HepG2 (cell line): ENCODE measurements around the gene RNASE13. TPM values are rescaled to one million over a fixed set of nuclear protein-coding genes. Genes with fewer than 3 reads are reported as not detected.
A peak's percentile ranks its signal among the peaks of the same experiment; 100 is the strongest.

ENCODE experiments used
- HDAC1 ChIP-seq: sonication (generic); formaldehyde crosslinking; IDR thresholded peaks from 2 replicates; pipeline ENCODE4 v1.5.1; 2020; ENCODE audit warnings: mild to moderate bottlenecking, missing genetic modification reagents
- HNF4G ChIP-seq, 2 experiments: sonication (generic) in 1 of 2; formaldehyde crosslinking in 1 of 2; IDR thresholded peaks; 2 replicates each; pipeline versions ENCODE4 v1.4.0 to v1.6.1; 2011 to 2020; ENCODE audit warnings: borderline replicate concordance in 2 of 2, low read depth in 2 of 2, mild to moderate bottlenecking in 2 of 2, low read length in 1 of 2, missing genetic modification reagents in 1 of 2, moderate library complexity in 1 of 2
- IRF2 ChIP-seq: IDR thresholded peaks from 2 replicates; pipeline ENCODE4 v1.6.1; 2018; ENCODE audit warnings: missing genetic modification reagents, missing compliant biosample characterization
- MEIS2 ChIP-seq: sonication (generic); formaldehyde crosslinking; IDR thresholded peaks from 2 replicates; pipeline ENCODE4 v1.9.0; 2021; ENCODE audit warnings: mild to moderate bottlenecking, missing genetic modification reagents
- MIER3 ChIP-seq: IDR thresholded peaks from 2 replicates; pipeline ENCODE4 v1.6.1; 2016; ENCODE audit warnings: missing compliant biosample characterization, borderline replicate concordance
- PAX8 ChIP-seq: sonication (generic); formaldehyde crosslinking; IDR thresholded peaks from 2 replicates; pipeline ENCODE4 v1.8.0; 2022; ENCODE audit warnings: mild to moderate bottlenecking, missing genetic modification reagents, borderline replicate concordance
- RXRA ChIP-seq: sonication (generic); formaldehyde crosslinking; IDR thresholded peaks from 2 replicates; pipeline ENCODE4 v1.5.1; 2020; ENCODE audit warnings: missing genetic modification reagents
- SETDB1 ChIP-seq: sonication (generic); formaldehyde crosslinking; IDR thresholded peaks from 2 replicates; pipeline ENCODE4 v1.5.1; 2020; ENCODE audit warnings: missing genetic modification reagents, mild to moderate bottlenecking, borderline replicate concordance
- STAG1 ChIP-seq: sonication (generic); formaldehyde crosslinking; IDR thresholded peaks from 2 replicates; pipeline ENCODE4 v1.4.0; 2020; ENCODE audit warnings: missing genetic modification reagents
- ZC3H13 ChIP-seq: sonication (generic); formaldehyde crosslinking; IDR thresholded peaks from 2 replicates; pipeline ENCODE4 v1.8.1; 2023; ENCODE audit warnings: mild to moderate bottlenecking, missing genetic modification reagents, moderate library complexity
- ZFAT ChIP-seq: sonication (generic); formaldehyde crosslinking; conservative IDR thresholded peaks from 2 replicates; pipeline ENCODE4 v1.8.1; 2023; ENCODE audit warnings: missing genetic modification reagents, inconsistent platforms
- ZNF121 ChIP-seq: sonication (generic); formaldehyde crosslinking; IDR thresholded peaks from 2 replicates; pipeline ENCODE4 v1.5.0; 2020; ENCODE audit warnings: mild to moderate bottlenecking, missing genetic modification reagents
- ZNF331 ChIP-seq: sonication (generic); formaldehyde crosslinking; IDR thresholded peaks from 2 replicates; pipeline ENCODE4 v1.4.0; 2020; ENCODE audit warnings: missing genetic modification reagents
- ZNF33B ChIP-seq: sonication (generic); formaldehyde crosslinking; IDR thresholded peaks from 2 replicates; pipeline ENCODE4 v1.5.1; 2020; ENCODE audit warnings: mild to moderate bottlenecking, missing genetic modification reagents
- ZNF430 ChIP-seq: sonication (generic); formaldehyde crosslinking; IDR thresholded peaks from 2 replicates; pipeline ENCODE4 v1.9.0; 2021; ENCODE audit warnings: mild to moderate bottlenecking, missing genetic modification reagents
- ZNF563 ChIP-seq: sonication (generic); formaldehyde crosslinking; IDR thresholded peaks from 2 replicates; pipeline ENCODE4 v1.8.0; 2022; ENCODE audit warnings: mild to moderate bottlenecking, moderate library complexity, missing genetic modification reagents
- ZNF761 ChIP-seq: sonication (generic); formaldehyde crosslinking; conservative IDR thresholded peaks from 2 replicates; pipeline ENCODE4 v1.4.0; 2020; ENCODE audit warnings: mild to moderate bottlenecking, missing genetic modification reagents
- ZNF841 ChIP-seq: sonication (generic); formaldehyde crosslinking; IDR thresholded peaks from 2 replicates; pipeline ENCODE4 v1.8.1; 2023; ENCODE audit warnings: missing genetic modification reagents, borderline replicate concordance
- polyA plus RNA-seq, 8 experiments: library from polyadenylated mRNA; depleted of rRNA in 3 of 8; stranded (reverse) in 7 of 8; unstranded in 1 of 8; fragments of >200 nt; fragmentation: Illumina TruSeq in 4 of 8; extraction: Trizol in 4 of 8; gene quantifications; 2 replicates each; pipeline versions ENCODE4 v1.2.1 to v1.2.3, GENCODE V29; 2011 to 2016; ENCODE audit warnings: low read depth in 4 of 8, missing spikeins in 1 of 8, mixed read lengths in 1 of 8; ENCODE audit not compliant: insufficient read depth in 1 of 8
- total RNA-seq, 5 experiments: library from RNA; depleted of rRNA; stranded (reverse); fragments of >200 nt; fragmentation: Illumina TruSeq; extraction: Trizol; gene quantifications; 2 replicates each; pipeline ENCODE4 v1.2.3, GENCODE V29; 2016; ENCODE audit warnings: low read depth in 1 of 5
- TF ChIP-seq, protein P1 (sequence below): IDR thresholded peaks from 2 replicates; pipeline ENCODE4 v1.6.1; 2016; ENCODE audit warnings: control low read depth
- TF ChIP-seq, protein P2 (sequence below): sonication (generic); formaldehyde crosslinking; IDR thresholded peaks from 2 replicates; pipeline ENCODE4 v1.9.0; 2022; ENCODE audit warnings: missing genetic modification reagents, mild to moderate bottlenecking, borderline replicate concordance
- TF ChIP-seq, protein P3 (sequence below): sonication (generic); formaldehyde crosslinking; IDR thresholded peaks from 2 replicates; pipeline ENCODE4 v1.5.0; 2020; ENCODE audit warnings: missing genetic modification reagents
- TF ChIP-seq, protein P4 (sequence below): IDR thresholded peaks from 2 replicates; pipeline ENCODE4 v1.4.0; 2020; ENCODE audit warnings: mild to moderate bottlenecking, missing genetic modification reagents

RNASE13 gene
- total and polyA plus RNA-seq, 2 of the 13 experiments (the other 11 are each of a cell fraction or from before 2014, with no cell fraction given): 1.0 TPM; not detected in 1

DNA sequence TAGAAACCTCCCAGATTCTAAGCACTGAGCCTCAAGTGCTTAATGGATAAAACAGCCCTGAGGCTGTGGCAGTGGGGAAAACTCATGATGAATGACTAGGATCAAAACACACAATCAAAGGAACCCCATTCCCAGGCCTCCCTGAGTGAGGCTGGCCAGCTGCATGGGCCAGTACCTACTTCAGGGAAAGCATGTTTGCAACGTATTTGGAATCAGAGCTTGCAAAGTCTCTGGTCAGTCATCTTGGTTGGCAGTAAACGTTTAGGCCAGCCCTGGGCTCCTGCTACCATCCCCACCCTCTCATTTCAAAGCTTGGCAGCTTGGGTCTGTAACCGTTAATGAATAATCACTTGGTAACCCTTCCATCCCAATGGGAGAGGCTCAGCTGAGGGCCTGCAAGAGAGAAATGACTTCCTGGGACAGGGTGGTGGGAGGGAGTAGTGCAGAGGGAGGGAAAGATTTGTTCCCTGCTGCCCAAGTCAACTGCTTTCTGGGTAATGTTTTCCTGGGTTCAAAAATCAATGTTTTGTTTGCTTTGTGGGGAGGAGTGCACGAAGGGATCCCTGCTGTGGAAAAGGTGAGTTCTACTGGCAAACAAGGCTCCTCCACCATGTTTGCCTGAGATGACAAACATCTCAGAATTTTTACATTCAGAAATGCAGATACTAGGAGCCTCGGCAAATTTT is 21.0 kb upstream of the RNASE13 start (continued):
- TF ChIP-seq HNF4G (IDR thresholded peaks at IDR 0.05; ENCODE audit: borderline replicate concordance, low read depth, low read length) (peak; percentile 66; the same call in 1 of the 2 replicates), HNF4G (CRISPR knock-in tag; IDR thresholded peaks at IDR 0.05; ENCODE audit: borderline replicate concordance, low read depth) (peak; percentile 79; the same call in 1 of the 2 replicates), PAX8 (CRISPR knock-in tag) (peak; percentile 94), ZNF430 (CRISPR knock-in tag) (peak; percentile 83; the same call in 1 of the 2 replicates), ZFAT (CRISPR knock-in tag) (0 out of 2 replicates have a peak, but pooled peaks have one; percentile 50), RXRA (CRISPR knock-in tag) (peak; percentile 58; the same call in 1 of the 2 replicates), MIER3 (CRISPR knock-in tag) (peak; percentile 70; the same call in 1 of the 2 replicates), ZC3H13 (CRISPR knock-in tag) (0 out of 2 replicates have a peak, but pooled peaks have one; percentile 41), MEIS2 (CRISPR knock-in tag) (peak; percentile 85), ZNF761 (CRISPR knock-in tag) (0 out of 2 replicates have a peak, but pooled peaks have one; percentile 33), ZNF563 (CRISPR knock-in tag) (0 out of 2 replicates have a peak, but pooled peaks have one; percentile 61), ZNF33B (CRISPR knock-in tag) (0 out of 2 replicates have a peak, but pooled peaks have one; percentile 39), SETDB1 (no peak), IRF2 (CRISPR knock-in tag) (peak; percentile 68), ZNF331 (peak; percentile 67), ZNF841 (CRISPR knock-in tag) (no peak), ZNF121 (CRISPR knock-in tag) (no peak), HDAC1 (CRISPR knock-in tag) (peak; percentile 69; the same call in 1 of the 2 replicates), STAG1 (CRISPR knock-in tag) (peak; percentile 35)
- TF ChIP-seq, protein P1, sequence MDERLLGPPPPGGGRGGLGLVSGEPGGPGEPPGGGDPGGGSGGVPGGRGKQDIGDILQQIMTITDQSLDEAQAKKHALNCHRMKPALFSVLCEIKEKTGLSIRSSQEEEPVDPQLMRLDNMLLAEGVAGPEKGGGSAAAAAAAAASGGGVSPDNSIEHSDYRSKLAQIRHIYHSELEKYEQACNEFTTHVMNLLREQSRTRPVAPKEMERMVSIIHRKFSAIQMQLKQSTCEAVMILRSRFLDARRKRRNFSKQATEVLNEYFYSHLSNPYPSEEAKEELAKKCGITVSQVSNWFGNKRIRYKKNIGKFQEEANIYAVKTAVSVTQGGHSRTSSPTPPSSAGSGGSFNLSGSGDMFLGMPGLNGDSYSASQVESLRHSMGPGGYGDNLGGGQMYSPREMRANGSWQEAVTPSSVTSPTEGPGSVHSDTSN (CRISPR knock-in tag): peak; percentile 13; the same call in 1 of the 2 replicates
- TF ChIP-seq, protein P2, sequence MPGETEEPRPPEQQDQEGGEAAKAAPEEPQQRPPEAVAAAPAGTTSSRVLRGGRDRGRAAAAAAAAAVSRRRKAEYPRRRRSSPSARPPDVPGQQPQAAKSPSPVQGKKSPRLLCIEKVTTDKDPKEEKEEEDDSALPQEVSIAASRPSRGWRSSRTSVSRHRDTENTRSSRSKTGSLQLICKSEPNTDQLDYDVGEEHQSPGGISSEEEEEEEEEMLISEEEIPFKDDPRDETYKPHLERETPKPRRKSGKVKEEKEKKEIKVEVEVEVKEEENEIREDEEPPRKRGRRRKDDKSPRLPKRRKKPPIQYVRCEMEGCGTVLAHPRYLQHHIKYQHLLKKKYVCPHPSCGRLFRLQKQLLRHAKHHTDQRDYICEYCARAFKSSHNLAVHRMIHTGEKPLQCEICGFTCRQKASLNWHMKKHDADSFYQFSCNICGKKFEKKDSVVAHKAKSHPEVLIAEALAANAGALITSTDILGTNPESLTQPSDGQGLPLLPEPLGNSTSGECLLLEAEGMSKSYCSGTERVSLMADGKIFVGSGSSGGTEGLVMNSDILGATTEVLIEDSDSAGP: peak; percentile 48; the same call in 1 of the 2 replicates
- TF ChIP-seq, protein P3, sequence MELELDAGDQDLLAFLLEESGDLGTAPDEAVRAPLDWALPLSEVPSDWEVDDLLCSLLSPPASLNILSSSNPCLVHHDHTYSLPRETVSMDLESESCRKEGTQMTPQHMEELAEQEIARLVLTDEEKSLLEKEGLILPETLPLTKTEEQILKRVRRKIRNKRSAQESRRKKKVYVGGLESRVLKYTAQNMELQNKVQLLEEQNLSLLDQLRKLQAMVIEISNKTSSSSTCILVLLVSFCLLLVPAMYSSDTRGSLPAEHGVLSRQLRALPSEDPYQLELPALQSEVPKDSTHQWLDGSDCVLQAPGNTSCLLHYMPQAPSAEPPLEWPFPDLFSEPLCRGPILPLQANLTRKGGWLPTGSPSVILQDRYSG (CRISPR knock-in tag): peak; percentile 79; the same call in 1 of the 2 replicates
- TF ChIP-seq, protein P4, sequence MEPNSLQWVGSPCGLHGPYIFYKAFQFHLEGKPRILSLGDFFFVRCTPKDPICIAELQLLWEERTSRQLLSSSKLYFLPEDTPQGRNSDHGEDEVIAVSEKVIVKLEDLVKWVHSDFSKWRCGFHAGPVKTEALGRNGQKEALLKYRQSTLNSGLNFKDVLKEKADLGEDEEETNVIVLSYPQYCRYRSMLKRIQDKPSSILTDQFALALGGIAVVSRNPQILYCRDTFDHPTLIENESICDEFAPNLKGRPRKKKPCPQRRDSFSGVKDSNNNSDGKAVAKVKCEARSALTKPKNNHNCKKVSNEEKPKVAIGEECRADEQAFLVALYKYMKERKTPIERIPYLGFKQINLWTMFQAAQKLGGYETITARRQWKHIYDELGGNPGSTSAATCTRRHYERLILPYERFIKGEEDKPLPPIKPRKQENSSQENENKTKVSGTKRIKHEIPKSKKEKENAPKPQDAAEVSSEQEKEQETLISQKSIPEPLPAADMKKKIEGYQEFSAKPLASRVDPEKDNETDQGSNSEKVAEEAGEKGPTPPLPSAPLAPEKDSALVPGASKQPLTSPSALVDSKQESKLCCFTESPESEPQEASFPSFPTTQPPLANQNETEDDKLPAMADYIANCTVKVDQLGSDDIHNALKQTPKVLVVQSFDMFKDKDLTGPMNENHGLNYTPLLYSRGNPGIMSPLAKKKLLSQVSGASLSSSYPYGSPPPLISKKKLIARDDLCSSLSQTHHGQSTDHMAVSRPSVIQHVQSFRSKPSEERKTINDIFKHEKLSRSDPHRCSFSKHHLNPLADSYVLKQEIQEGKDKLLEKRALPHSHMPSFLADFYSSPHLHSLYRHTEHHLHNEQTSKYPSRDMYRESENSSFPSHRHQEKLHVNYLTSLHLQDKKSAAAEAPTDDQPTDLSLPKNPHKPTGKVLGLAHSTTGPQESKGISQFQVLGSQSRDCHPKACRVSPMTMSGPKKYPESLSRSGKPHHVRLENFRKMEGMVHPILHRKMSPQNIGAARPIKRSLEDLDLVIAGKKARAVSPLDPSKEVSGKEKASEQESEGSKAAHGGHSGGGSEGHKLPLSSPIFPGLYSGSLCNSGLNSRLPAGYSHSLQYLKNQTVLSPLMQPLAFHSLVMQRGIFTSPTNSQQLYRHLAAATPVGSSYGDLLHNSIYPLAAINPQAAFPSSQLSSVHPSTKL: peak; percentile 91
